Measurements from ENCODE around the gene PRR20B.
"Not testable (repeated sequence)": the region's sequence is repeated elsewhere in the genome, so short reads cannot be mapped to it uniquely, and the experiment has no call there.

The PRR20B gene

DNA sequence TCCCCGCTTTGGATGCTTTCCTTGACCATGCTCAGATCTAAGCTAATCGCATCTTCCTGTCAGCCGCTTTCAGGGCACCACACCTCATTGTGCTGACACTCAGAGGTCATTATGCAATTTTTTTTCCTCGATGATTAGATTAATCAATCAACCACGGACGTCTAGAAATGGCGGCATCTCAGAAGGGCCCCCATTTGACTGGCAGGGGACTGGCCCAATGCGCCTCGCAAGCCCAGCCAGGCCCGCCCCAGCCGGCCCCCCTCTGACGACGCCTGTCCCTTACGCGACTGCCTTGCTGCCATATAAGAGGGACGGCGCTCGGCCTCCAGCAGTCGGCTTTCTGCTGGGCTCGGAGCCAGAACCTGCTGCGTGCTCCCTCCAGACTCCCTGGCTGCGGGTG lies at the start of gene PRR20B:
Gene PRR20B, plus strand, starts transcription at position 301 of the 400 bp plus-strand sequence. CDS start 387 bp downstream, outside the sequence.
- not testable (repeated sequence) for DNase-seq

DNA sequence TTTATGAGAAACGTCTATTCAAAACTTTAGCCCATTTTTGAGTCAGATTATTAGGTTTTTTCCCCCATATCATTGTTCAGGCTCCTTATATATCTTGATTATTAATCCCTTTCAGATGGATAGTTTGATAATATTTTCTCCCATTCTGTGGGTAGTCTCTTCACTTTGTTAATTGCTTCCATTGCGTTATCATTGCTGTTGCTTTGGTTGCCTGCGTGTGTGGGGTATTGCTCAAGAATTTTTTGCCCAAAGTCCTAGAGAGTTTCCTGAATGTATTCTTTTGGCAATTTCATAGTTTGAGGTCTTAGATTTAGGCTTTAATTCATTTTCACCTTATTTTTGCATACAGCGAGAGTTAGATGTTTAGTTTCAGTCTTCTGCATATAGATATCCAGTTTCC lies 32.3 kb upstream of the PRR20B start:
- DNase-seq, result no peak

DNA sequence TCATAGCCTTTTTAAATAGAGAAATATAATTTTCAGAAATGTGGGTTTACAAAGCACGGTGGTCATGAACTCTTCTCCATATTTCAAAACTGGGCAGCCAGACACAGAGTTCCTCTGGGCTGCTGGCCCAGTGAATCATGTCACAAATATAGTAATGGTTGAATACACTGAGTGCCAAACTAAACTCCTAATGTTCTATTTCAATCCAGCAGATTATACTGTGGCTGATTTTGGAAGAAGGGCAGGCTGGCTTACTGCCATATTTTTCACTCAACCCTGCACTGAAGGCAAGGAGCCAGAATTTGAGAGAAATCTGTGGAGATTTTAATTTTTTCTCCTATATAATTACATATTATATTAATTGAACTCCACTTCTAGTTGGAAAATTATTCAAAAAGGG lies 23.6 kb upstream of the PRR20B start:
- no peak for DNase-seq

GRCh38 chr13:57128909-57129308 lies 18.4 kb upstream of the PRR20B start:
- no peak for DNase-seq

GRCh38 chr13:57136093-57136492 lies 11.2 kb upstream of the PRR20B start:
- no peak for DNase-seq

DNA sequence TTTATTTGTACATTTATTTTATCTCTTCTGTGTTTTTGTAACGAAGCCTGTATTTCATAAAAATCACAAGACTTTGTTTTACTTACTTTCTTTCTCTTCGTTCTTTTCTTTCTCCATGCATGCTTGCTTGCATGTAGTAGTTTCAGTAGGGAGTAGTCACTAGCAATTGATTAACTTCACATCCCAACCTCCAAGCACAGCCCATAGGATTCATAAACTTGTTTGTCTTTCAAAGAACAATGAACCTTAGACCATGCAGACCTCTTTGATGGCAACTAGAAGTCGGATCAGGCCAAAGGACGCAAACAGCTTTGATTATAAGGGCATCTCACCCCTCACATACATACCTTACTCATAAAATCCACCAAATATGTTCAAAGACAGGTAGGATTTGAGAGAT lies 9.7 kb upstream of the PRR20B start:
- DNase-seq, result no peak

DNA sequence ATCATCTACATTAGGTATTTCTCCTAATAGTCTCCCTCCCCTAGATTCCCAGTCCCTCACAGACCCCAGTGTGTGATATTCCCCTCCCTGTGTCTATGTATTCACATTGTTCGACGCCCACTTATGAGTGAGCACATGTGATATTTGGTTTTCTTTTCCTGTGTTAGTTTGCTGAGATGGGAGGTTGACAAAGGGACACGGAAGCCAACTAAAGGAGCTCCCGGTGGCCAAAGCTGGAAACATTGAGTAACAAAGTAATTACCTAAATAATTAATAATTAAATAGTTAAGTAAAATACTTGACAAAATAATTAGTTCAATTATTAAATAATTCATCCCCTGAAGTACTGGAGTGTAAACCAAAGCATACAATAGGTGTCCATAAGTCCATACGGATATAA lies 8.3 kb upstream of the PRR20B start:
- no peak for DNase-seq

- DNase-seq, result not testable (repeated sequence)
Measured at GRCh38 chr13:57139781-57140180, 7.5 kb upstream of the PRR20B start.

GRCh38 chr13:57140235-57140968 lies 6.9 kb upstream of the PRR20B start, which contains the start of gene PRR20A:
TSS of gene PRR20A (plus strand) at chr13:57140918. CDS start at chr13:57141305, 387 bp downstream.
- not testable (repeated sequence) for DNase-seq

GRCh38 chr13:57148106-57148505 lies 818 bp downstream of the PRR20B start:
- not testable (repeated sequence) for DNase-seq

GRCh38 chr13:57153761-57154160 lies 6.5 kb downstream of the PRR20B start, which contains the start of gene PRR20C:
TSS of gene PRR20C (plus strand) at chr13:57154061. CDS start at chr13:57154448, 387 bp downstream.
- DNase-seq, result not testable (repeated sequence)

GRCh38 chr13:57160332-57160731 lies 13.0 kb downstream of the PRR20B start, which contains the start of gene PRR20D:
TSS of gene PRR20D (plus strand) at chr13:57160632. CDS start at chr13:57161019, 387 bp downstream.
- DNase-seq, result not testable (repeated sequence)

DNA sequence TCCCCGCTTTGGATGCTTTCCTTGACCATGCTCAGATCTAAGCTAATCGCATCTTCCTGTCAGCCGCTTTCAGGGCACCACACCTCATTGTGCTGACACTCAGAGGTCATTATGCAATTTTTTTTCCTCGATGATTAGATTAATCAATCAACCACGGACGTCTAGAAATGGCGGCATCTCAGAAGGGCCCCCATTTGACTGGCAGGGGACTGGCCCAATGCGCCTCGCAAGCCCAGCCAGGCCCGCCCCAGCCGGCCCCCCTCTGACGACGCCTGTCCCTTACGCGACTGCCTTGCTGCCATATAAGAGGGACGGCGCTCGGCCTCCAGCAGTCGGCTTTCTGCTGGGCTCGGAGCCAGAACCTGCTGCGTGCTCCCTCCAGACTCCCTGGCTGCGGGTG lies 19.6 kb downstream of the PRR20B start, which contains the start of gene PRR20E:
Gene PRR20E, plus strand, starts transcription at position 301 of the 400 bp plus-strand sequence. CDS start 387 bp downstream, outside the sequence.
- DNase-seq, result not testable (repeated sequence)

- DNase-seq, result no peak
Measured at GRCh38 chr13:57191667-57192066, 44.4 kb downstream of the PRR20B start.

All from activated CD8-positive, alpha-beta memory T cell treated with anti-CD3 and anti-CD28 coated beads, Interleukin-2, amount 50 U/mL, for 4 hours (primary cell).